Breast epithelium (tissue), 3 donors: ENCODE results near the gene PDLIM4.

Source experiments
- CTCF ChIP-seq, 3 donors: fragments of 450-650 bp; IDR thresholded peaks; one replicate each; pipeline ENCODE4 v1.5.1; 2016 to 2017; ENCODE audit warnings: antibody characterized with exemption in 3 of 3, mild to moderate bottlenecking in 3 of 3, moderate library complexity in 3 of 3
- POLR2A ChIP-seq: fragments of 450-650 bp; IDR thresholded peaks from one replicate; pipeline ENCODE4 v1.6.1; 2016; ENCODE audit warnings: antibody characterized with exemption, mild to moderate bottlenecking, moderate library complexity
- POLR2AphosphoS5 ChIP-seq, 3 donors: sonication (generic); formaldehyde crosslinking; IDR thresholded peaks; one replicate each; pipeline ENCODE4 v1.6.1; 2017; ENCODE audit warnings: antibody characterized with exemption in 3 of 3

- TF ChIP-seq POLR2A (no peak), CTCF (IDR thresholded peaks at IDR 0.05) (no peak), POLR2AphosphoS5 (IDR thresholded peaks at IDR 0.05) (peak in 1 of 3 donors; percentile 46)
Observed at GRCh38 chr5:132260051-132260450, 2.6 kb downstream of the PDLIM4 start.
